Measurements from ENCODE around the gene ZNF280B. TPM values are rescaled to one million over a fixed set of nuclear protein-coding genes. Genes with fewer than 3 reads are reported as not detected.
"Not testable (repeated sequence)": the region's sequence is repeated elsewhere in the genome, so short reads cannot be mapped to it uniquely, and the experiment has no call there.

ZNF280B gene
- total and polyA plus RNA-seq, 2 experiments from 2014 or later = 0.11 to 0.45 TPM

DNA sequence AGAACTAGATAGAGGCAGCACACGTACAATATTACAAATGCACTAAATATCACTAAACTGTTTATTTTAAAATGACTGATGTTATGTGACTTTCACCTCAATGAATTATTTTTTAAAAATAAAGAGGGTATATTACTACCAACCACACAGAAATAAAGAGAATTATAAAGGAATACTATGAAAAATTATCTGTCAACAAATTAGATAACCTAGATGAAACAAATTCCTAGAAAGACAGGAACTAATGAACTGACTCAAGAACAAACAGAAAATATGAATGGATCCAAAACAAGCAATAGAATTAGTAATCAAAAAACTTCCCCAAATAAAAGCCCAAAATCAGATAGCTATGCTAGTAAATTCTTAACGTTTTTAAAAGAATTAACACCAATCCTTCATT is 10.3 kb downstream of the ZNF280B start:
- H3K79me2 ChIP-seq (ENCODE audit: insufficient read depth) = no peaks in the 10 kb centered on the region
- WGBS, 2 experiments (ENCODE audit: low coverage in 1 of 2, low lambda C conversion rate in 2 of 2, missing lambda C conversion rate in 2 of 2) = 38 to 47% methylated on average over 2 of the region's 2 CpGs
- no peaks in the 10 kb centered on the region for H3K9me2 ChIP-seq (ENCODE audit: insufficient read depth)
- H3K27me3 ChIP-seq (replicated peaks; ENCODE audit: insufficient read depth) = 0 out of 2 replicates have a peak, but pooled peaks cover 6% of the 10 kb centered on the region
- H3K9me3 ChIP-seq (ENCODE audit: low read depth) = no peaks in the 10 kb centered on the region
- DNase-seq = no peak
- H3K4me3 ChIP-seq = no peak overlapping the region
- no peaks in the 10 kb centered on the region for H3K4me1 ChIP-seq (ENCODE audit: insufficient read depth)
- in situ Hi-C loops (cut with MboI) = no loop called here
- H3F3A ChIP-seq (ENCODE audit: insufficient read depth) = no peaks in the 10 kb centered on the region
- no peak overlapping the region for H2AFZ ChIP-seq
- no peaks in the 10 kb centered on the region for H4K20me1 ChIP-seq (ENCODE audit: insufficient read depth)
- H3K4me2 ChIP-seq (ENCODE audit: unreplicated experiment) = no peak overlapping the region
- H3K36me3 ChIP-seq (ENCODE audit: low read depth) = no peaks in the 10 kb centered on the region
- TF ChIP-seq EZH2 (IDR thresholded peaks at IDR 0.05; ENCODE audit: insufficient read depth, poor library complexity, severe bottlenecking) (no peak), EZH2phosphoT487 (IDR thresholded peaks at IDR 0.05; ENCODE audit: insufficient read depth, low read depth) (no peak)
- no peak overlapping the region for H3K27ac ChIP-seq
- no peak overlapping the region for H3K9ac ChIP-seq

DNA sequence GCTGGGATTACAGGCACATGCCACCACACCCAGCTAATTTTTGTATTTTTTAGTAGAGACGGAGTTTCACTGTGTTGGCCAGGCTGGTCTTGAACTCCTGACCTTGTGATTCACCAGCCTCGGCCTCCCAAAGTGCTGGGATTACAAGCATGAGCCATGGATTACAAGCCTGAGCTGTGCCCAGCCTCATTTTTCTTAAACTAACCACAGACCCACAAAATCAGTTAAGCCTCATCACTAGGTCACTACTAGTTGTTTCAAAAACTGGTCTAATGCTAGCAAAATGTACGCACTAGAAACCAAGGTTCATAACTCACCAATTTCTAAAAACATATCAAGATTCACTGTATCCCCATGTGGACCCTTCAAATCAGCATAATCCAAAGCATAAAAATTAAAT is 17.0 kb downstream of the ZNF280B start:
- H3K27ac ChIP-seq; H3K9ac ChIP-seq; H3K4me2 ChIP-seq (ENCODE audit: unreplicated experiment); H3K36me3 ChIP-seq (ENCODE audit: low read depth); H3K27me3 ChIP-seq (replicated peaks; ENCODE audit: insufficient read depth); H2AFZ ChIP-seq; H4K20me1 ChIP-seq (ENCODE audit: insufficient read depth); H3K9me3 ChIP-seq (ENCODE audit: low read depth); H3K9me2 ChIP-seq (ENCODE audit: insufficient read depth); H3K79me2 ChIP-seq (ENCODE audit: insufficient read depth); H3K4me1 ChIP-seq (ENCODE audit: insufficient read depth); in situ Hi-C loops (cut with MboI); H3K4me3 ChIP-seq; H3F3A ChIP-seq (ENCODE audit: insufficient read depth); DNase-seq: not testable (repeated sequence)
- 45 to 46% methylated on average over 3 of the region's 3 CpGs for WGBS, 2 experiments (ENCODE audit: low coverage in 1 of 2, low lambda C conversion rate in 2 of 2, missing lambda C conversion rate in 2 of 2)

DNA sequence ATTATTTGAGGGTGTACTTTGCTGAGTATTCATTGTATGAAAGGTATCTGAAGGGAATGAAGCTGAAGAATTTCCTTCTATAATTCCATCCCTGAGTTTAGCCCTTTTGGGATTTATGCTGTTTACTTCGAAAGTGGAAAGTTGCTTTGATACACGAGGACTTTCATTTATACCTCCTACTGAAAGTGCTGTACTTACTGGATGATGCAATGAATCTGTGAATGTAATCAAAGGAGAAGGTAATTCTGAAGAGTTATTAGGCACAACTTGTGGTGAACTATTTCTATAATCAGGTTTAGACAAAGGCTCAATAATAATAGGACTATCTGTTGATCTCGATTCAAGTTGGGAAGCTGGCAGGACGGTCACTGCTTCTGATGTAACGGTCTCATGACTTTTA is 19.8 kb downstream of the ZNF280B start:
- WGBS, 2 experiments (ENCODE audit: low coverage in 1 of 2, low lambda C conversion rate in 2 of 2, missing lambda C conversion rate in 2 of 2) = 51 to 55% methylated on average over 5 of the region's 5 CpGs
- no peak overlapping the region for H3K4me2 ChIP-seq (ENCODE audit: unreplicated experiment)
- in situ Hi-C loops (cut with MboI) = no loop called here

DNA sequence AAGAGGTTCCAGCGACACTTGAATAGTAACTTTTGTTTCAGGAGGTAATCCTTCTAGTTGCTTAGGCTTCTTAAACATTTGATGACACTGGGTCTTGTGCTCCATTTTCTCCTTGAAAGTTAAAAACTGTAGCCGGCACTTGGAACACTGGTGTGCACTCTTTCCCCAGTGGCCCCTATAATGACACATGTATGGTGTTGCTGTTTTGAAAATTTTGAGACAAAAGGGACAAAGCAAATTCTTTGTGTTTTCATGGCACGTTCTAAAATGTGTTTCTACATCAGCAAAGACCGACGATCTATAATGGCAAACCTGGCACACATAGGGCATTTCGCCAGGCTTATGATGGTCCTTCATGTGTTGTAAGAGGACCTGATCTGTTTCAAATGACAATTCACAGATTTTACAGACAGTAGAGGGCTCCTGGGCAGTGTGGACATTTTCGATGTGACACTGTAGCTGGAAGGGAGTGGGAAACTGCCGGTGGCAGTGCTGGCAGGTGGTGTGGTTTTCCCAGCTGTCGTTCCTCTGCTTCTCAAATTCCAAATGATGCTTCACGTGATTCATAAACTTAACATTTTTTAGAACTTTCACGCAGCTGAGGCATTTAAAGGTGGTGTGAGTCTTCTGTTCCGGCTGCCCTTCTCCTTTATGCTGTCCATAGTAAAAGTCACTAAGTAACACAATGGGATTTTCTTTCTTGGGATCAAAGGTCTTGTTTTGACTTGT is 20.5 kb downstream of the ZNF280B start:
- Histone ChIP-seq H3F3A (ENCODE audit: insufficient read depth) (no peaks in the 10 kb centered on the region), H3K27ac (no peak overlapping the region), H3K79me2 (ENCODE audit: insufficient read depth) (no peaks in the 10 kb centered on the region), H3K4me1 (ENCODE audit: insufficient read depth) (no peaks in the 10 kb centered on the region), H3K4me3 (no peak overlapping the region), H2AFZ (no peak overlapping the region), H3K27me3 (replicated peaks; ENCODE audit: insufficient read depth) (0 out of 2 replicates have a peak, but pooled peaks cover 5% of the 10 kb centered on the region), H3K9me2 (ENCODE audit: insufficient read depth) (no peaks in the 10 kb centered on the region), H3K9ac (no peak overlapping the region), H3K36me3 (ENCODE audit: low read depth) (no peaks in the 10 kb centered on the region), H4K20me1 (ENCODE audit: insufficient read depth) (no peaks in the 10 kb centered on the region), H3K9me3 (ENCODE audit: low read depth) (no peaks in the 10 kb centered on the region), H3K4me2 (ENCODE audit: unreplicated experiment) (no peak overlapping the region)
- TF ChIP-seq EZH2 (IDR thresholded peaks at IDR 0.05; ENCODE audit: insufficient read depth, poor library complexity, severe bottlenecking) = no peak
- no peak for TF ChIP-seq EZH2phosphoT487 (IDR thresholded peaks at IDR 0.05; ENCODE audit: insufficient read depth, low read depth)
- 48 to 52% methylated on average over 12 of the region's 12 CpGs for WGBS, 2 experiments (ENCODE audit: low coverage in 1 of 2, low lambda C conversion rate in 2 of 2, missing lambda C conversion rate in 2 of 2)
- DNase-seq = no peak
- in situ Hi-C loops (cut with MboI) = no loop called here

More for the DNA sequence above, 19.8 kb downstream of the ZNF280B start:
- no peak for TF ChIP-seq EZH2 (IDR thresholded peaks at IDR 0.05; ENCODE audit: insufficient read depth, poor library complexity, severe bottlenecking)
- Histone ChIP-seq H4K20me1 (ENCODE audit: insufficient read depth) (no peaks in the 10 kb centered on the region), H3K36me3 (ENCODE audit: low read depth) (no peaks in the 10 kb centered on the region), H3K79me2 (ENCODE audit: insufficient read depth) (no peaks in the 10 kb centered on the region), H2AFZ (no peak overlapping the region), H3K9me3 (ENCODE audit: low read depth) (no peaks in the 10 kb centered on the region), H3K4me3 (no peak overlapping the region), H3K9me2 (ENCODE audit: insufficient read depth) (no peaks in the 10 kb centered on the region), H3K27ac (no peak overlapping the region), H3K9ac (no peak overlapping the region), H3K4me1 (ENCODE audit: insufficient read depth) (no peaks in the 10 kb centered on the region), H3K27me3 (replicated peaks; ENCODE audit: insufficient read depth) (0 out of 2 replicates have a peak, but pooled peaks cover 5% of the 10 kb centered on the region), H3F3A (ENCODE audit: insufficient read depth) (no peaks in the 10 kb centered on the region)
- DNase-seq = no peak

DNA sequence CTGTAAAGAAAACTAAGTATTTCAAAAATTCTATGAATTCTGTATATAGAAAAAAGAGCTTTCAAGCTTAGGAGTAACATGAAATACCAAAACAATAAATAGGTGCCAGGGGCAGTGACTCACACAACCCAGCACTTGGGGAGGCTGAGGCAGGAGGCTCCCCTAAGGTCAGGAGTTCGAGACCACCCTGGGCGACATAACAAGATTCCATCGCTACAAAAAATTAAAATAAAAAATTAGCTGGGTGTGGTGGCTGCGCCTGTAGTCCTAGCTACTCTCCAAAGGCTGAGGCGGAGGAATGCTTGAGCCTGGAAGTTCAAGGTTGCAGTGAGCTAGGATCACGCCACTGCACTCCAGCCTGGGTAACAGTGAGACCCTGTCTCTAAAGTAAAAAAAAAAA is 21.5 kb downstream of the ZNF280B start:
- Histone ChIP-seq H3K36me3 (ENCODE audit: low read depth) (no peaks in the 10 kb centered on the region), H3K79me2 (ENCODE audit: insufficient read depth) (no peaks in the 10 kb centered on the region), H3K27ac (no peak overlapping the region), H3K9me3 (ENCODE audit: low read depth) (no peaks in the 10 kb centered on the region), H3K9me2 (ENCODE audit: insufficient read depth) (no peaks in the 10 kb centered on the region), H3K9ac (no peak overlapping the region), H3K4me2 (ENCODE audit: unreplicated experiment) (no peak overlapping the region), H3K4me3 (no peak overlapping the region), H4K20me1 (ENCODE audit: insufficient read depth) (no peaks in the 10 kb centered on the region), H3K27me3 (replicated peaks; ENCODE audit: insufficient read depth) (0 out of 2 replicates have a peak, but pooled peaks cover 5% of the 10 kb centered on the region), H2AFZ (no peak overlapping the region), H3F3A (ENCODE audit: insufficient read depth) (no peaks in the 10 kb centered on the region), H3K4me1 (ENCODE audit: insufficient read depth) (no peaks in the 10 kb centered on the region)
- TF ChIP-seq EZH2phosphoT487 (IDR thresholded peaks at IDR 0.05; ENCODE audit: insufficient read depth, low read depth) (no peak), EZH2 (IDR thresholded peaks at IDR 0.05; ENCODE audit: insufficient read depth, poor library complexity, severe bottlenecking) (no peak)
- WGBS, 2 experiments (ENCODE audit: low coverage in 1 of 2, low lambda C conversion rate in 2 of 2, missing lambda C conversion rate in 2 of 2) = 37 to 43% methylated on average over 6 of the region's 6 CpGs
- DNase-seq = no peak
- in situ Hi-C loops (cut with MboI) = no loop called here
